Kidney epithelial cell (primary cell): ENCODE results near the gene PLEKHG5. TPM values are rescaled to one million over a fixed set of nuclear protein-coding genes. Genes with fewer than 3 reads are reported as not detected.
A peak's percentile ranks its signal among the peaks of the same experiment; 100 is the strongest.

Experiments used
- DNase-seq: peaks from one replicate; pipeline ENCODE4 v3.0.0-alpha.2; 2010; ENCODE audit warnings: low read depth
- H3K27me3 ChIP-seq: 2 replicates; pipeline ENCODE4 v1.6.0; 2011; ENCODE audit warnings: low read length; ENCODE audit not compliant: control insufficient read depth, insufficient read depth
- H3K36me3 ChIP-seq: 2 replicates; pipeline ENCODE4 v1.5.1; 2011; ENCODE audit warnings: low read length; ENCODE audit not compliant: control insufficient read depth, insufficient read depth
- H3K4me3 ChIP-seq: 2 replicates; pipeline ENCODE4 v1.5.1; 2011; ENCODE audit warnings: low read depth, mild to moderate bottlenecking, control low read depth, low read length
- total RNA-seq: library from RNA; depleted of rRNA; stranded (reverse); fragments of >200 nt; gene quantifications from 2 replicates; pipeline ENCODE4 v1.2.3, GENCODE V29; 2015
- TF ChIP-seq, protein P1 (sequence below): IDR thresholded peaks from 2 replicates; pipeline ENCODE4 v1.5.1; 2011; ENCODE audit warnings: mild to moderate bottlenecking, moderate library complexity, low read length, control low read depth, inconsistent platforms; ENCODE audit not compliant: insufficient read depth, poor library complexity, severe bottlenecking

PLEKHG5 gene
- total RNA-seq, 1 donor from 2014 or later: 26.4 TPM

DNA sequence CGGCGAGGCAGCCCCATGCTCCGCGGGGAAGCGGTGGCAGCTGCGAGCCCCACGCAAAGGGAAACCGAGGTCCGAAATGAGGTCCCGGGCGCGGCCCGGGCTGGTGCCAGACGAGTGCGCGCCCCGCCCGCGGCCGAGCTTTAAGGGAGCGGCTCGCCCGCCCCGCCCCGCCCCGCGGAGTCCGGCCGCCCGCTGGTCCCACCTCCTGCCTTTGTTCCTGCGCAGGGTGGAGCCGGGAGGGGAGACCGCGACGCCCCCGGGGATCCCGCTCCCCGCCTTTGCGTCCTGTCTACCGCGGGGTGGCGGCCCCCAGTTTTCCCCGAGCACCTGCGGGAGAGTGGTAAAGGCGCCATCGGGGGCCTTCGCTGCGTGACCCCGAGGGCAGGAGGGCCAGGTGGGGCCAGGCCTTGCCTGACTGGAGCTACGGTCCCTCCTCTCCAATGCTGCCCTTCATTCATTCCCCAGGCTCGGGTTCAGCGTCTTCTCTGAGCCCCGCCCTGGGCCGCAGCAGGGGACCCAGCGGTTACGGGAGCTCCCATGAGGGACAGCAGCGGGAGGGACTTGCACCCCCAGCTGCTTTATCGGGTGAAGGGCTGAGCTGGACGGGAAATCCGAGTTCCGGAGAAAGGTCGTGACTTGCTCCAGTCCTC, 71.5 kb downstream of the PLEKHG5 start, which contains the start of gene HES2:
HES2 (minus strand) TSS at position 116 of the 650 bp plus-strand sequence; CDS start at position 17, 99 bp downstream.
- no peak for DNase-seq
- peak within 1 kb of the TSS; percentile 23 for H3K4me3 ChIP-seq
- TF ChIP-seq, protein P1, sequence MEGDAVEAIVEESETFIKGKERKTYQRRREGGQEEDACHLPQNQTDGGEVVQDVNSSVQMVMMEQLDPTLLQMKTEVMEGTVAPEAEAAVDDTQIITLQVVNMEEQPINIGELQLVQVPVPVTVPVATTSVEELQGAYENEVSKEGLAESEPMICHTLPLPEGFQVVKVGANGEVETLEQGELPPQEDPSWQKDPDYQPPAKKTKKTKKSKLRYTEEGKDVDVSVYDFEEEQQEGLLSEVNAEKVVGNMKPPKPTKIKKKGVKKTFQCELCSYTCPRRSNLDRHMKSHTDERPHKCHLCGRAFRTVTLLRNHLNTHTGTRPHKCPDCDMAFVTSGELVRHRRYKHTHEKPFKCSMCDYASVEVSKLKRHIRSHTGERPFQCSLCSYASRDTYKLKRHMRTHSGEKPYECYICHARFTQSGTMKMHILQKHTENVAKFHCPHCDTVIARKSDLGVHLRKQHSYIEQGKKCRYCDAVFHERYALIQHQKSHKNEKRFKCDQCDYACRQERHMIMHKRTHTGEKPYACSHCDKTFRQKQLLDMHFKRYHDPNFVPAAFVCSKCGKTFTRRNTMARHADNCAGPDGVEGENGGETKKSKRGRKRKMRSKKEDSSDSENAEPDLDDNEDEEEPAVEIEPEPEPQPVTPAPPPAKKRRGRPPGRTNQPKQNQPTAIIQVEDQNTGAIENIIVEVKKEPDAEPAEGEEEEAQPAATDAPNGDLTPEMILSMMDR: no peak
- no peaks in the 10 kb centered on the region for H3K36me3 ChIP-seq
- peaks cover 85% of the 10 kb centered on the region for H3K27me3 ChIP-seq

DNA sequence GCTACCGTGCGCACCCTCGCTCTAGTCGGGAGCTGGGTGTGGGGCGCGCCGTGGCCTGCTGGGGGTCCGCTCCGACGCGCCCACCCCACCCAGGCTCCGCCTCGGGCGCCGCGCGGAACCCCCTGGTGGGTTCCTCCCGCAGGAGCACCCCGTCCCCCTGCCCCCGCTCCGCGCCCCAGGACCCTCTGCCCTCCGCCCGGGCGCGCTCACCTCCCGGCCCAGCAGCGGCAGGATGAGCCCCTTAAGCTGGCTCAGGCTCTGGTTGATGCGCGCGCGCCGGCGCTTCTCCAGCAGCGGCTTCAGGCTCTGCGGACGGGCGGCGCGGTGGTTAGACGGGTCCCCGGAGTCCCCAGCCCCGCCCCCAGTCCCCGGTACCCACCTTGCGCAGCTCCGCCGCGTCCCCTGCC, 72.1 kb downstream of the PLEKHG5 start:
- H3K27me3 ChIP-seq: peaks cover 84% of the 10 kb centered on the region
- H3K36me3 ChIP-seq: no peaks in the 10 kb centered on the region
- TF ChIP-seq, protein P1: no peak
- H3K4me3 ChIP-seq: peak overlapping the region; percentile 23
- DNase-seq: no peak

DNA sequence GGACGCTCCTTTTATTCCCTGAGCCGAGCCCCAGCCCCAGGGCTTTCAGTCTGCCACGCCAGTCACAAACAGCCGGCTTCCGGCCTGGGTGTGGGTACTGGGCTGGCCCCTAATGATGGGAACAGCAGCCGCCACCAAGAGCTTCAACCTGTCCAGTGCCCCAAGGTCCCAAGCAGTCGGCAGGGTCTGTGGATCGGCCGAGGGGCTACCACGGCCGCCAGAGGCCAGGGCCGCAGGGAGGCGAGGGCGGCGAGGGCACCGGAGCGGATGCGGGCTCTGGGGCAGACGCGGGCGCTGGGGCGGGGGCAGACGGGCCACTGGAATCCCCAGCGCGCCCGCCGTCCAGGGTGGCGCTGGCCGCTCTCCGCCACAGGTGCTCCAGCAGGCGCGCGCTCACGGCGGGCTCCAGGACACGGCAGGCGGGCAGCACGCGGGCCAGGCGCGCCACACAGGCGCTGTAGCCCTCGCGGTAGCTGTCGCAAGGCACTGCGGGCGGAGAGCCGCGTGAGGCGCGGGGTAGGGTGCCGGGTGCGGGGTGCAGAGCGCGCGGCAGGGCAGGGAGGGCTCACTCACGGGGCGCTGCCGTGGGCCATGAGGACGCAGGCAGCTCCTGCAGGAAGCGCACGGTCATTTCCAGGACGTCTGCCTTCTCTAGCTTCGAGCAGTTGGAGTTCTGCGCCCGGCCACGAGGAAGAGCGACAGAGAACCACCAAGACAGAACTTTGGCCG, 72.6 kb downstream of the PLEKHG5 start:
- TF ChIP-seq, protein P1: no peak
- Histone ChIP-seq H3K27me3 (peaks cover 82% of the 10 kb centered on the region), H3K4me3 (no peak overlapping the region)

DNA sequence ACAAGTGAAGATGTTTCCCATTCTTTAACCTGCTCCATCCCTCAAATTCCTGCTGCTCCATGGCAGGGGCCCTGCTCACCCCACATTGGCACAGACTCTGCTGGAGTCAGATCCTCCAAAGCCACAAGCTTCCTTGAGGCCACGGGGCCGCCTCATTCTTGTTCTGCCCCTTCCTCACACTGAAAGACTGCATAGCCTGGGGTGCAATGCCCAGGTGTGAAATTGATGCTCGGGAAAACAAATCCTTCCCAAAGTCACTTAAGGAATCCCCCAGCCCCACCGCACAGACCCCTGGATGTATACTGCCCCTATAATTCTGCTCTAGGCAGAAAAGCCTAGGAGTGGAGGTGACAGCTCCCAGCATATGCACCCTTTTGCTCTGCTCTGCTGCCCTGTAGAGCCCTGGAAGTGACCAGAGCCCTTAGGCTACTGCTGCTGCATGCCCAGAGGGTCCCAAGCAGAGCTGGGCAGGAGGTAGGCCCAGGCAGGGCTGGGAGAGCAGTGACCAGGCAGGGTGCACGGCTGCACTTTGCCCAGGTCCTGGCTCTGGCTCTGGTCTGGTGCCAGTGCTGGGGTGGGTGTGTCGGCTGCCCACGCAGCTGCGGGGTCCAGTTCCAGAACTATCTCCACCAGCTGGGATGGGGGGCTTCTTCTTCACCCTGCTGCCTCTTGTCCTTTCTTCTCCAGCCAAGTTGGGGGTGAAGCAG, 73.4 kb downstream of the PLEKHG5 start:
- H3K27me3 ChIP-seq: peaks cover 74% of the 10 kb centered on the region
- TF ChIP-seq, protein P1: no peak
- H3K4me3 ChIP-seq: no peak overlapping the region
- no peaks in the 10 kb centered on the region for H3K36me3 ChIP-seq
- no peak for DNase-seq

More for the DNA sequence above, 72.6 kb downstream of the PLEKHG5 start:
- no peak for DNase-seq
- H3K36me3 ChIP-seq: no peaks in the 10 kb centered on the region

Other genes with a start within 250 kb of the PLEKHG5 start
- not detected in 2 replicates for gene HES3, start 247.5 kb downstream of the PLEKHG5 start, total RNA-seq
- gene GPR153, start 230.6 kb downstream of the PLEKHG5 start, total RNA-seq: 11.4 and 12.3 TPM in 2 replicates
- gene ACOT7, start 97.9 kb downstream of the PLEKHG5 start, total RNA-seq: 75.6 and 79.8 TPM in 2 replicates
- gene HES2, start 71.7 kb downstream of the PLEKHG5 start, total RNA-seq: 15.9 and 27.8 TPM in 2 replicates
- gene ESPN, start 66.9 kb downstream of the PLEKHG5 start, total RNA-seq: 2.7 TPM in 2 replicates
- 18.2 and 20.2 TPM in 2 replicates for gene TNFRSF25, start 25.5 kb downstream of the PLEKHG5 start, total RNA-seq
- 30.3 and 32.5 TPM in 2 replicates for gene NOL9, start 62.8 kb upstream of the PLEKHG5 start, total RNA-seq
- gene TAS1R1, start 63.6 kb upstream of the PLEKHG5 start, total RNA-seq: not detected in 2 replicates
- gene ZBTB48, start 88.3 kb upstream of the PLEKHG5 start, total RNA-seq: 14.2 and 18.9 TPM in 2 replicates
- gene KLHL21, start 111.2 kb upstream of the PLEKHG5 start, total RNA-seq: 69.5 and 77.4 TPM in 2 replicates
- gene PHF13, start 122.1 kb upstream of the PLEKHG5 start, total RNA-seq: 8.0 and 8.8 TPM in 2 replicates
- gene THAP3, start 133.2 kb upstream of the PLEKHG5 start, total RNA-seq: 19.0 and 29.4 TPM in 2 replicates
- gene DNAJC11, start 210.1 kb upstream of the PLEKHG5 start, total RNA-seq: 35.6 and 46.7 TPM in 2 replicates